ENCODE measurements around the gene CITED4. TPM values are rescaled to one million over a fixed set of nuclear protein-coding genes. Genes with fewer than 3 reads are reported as not detected.

Gene CITED4
- total RNA-seq, 1 donor from 2014 or later: 0.98 TPM

DNA sequence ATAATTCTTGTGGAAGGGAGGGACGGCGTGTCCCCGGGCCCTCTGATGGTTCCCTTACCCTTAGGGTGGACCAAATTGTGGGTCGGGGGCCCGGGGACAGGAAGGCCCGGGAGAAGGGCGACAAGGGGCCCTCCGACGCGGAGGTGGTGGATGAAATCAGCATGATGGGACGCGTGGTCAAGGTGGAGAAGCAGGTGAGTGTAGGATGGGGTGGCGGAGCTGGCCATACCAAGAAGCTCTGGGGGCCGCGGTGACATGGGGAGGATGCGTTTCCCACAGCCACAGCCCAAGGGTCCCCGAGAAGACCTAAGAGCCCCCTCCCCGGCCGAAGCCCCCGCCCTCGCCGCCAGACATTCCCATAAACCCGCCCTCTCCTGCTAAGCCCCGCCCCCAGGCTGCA, 24.6 kb downstream of the CITED4 start:
- DNase-seq: no peak
- intact Hi-C loops (cut with micrococcal nuclease): no loop called here
- no peak for ATAC-seq (ENCODE audit: low read depth)
- peaks cover 11% of the 10 kb centered on the region for H3K27me3 Mint-ChIP-seq
- ChIA-PET POLR2A (no interaction called here), CTCF (no interaction called here)
- H3K36me3 Mint-ChIP-seq (ENCODE audit: low read depth): no peaks in the 10 kb centered on the region
- TF ChIP-seq, protein P1, sequence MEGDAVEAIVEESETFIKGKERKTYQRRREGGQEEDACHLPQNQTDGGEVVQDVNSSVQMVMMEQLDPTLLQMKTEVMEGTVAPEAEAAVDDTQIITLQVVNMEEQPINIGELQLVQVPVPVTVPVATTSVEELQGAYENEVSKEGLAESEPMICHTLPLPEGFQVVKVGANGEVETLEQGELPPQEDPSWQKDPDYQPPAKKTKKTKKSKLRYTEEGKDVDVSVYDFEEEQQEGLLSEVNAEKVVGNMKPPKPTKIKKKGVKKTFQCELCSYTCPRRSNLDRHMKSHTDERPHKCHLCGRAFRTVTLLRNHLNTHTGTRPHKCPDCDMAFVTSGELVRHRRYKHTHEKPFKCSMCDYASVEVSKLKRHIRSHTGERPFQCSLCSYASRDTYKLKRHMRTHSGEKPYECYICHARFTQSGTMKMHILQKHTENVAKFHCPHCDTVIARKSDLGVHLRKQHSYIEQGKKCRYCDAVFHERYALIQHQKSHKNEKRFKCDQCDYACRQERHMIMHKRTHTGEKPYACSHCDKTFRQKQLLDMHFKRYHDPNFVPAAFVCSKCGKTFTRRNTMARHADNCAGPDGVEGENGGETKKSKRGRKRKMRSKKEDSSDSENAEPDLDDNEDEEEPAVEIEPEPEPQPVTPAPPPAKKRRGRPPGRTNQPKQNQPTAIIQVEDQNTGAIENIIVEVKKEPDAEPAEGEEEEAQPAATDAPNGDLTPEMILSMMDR (IDR thresholded peaks at IDR 0.05): no peak
- H3K4me3 Mint-ChIP-seq: no peak overlapping the region
- no peaks in the 10 kb centered on the region for H3K4me1 Mint-ChIP-seq
- H3K9me3 Mint-ChIP-seq: peaks cover 3% of the 10 kb centered on the region
- H3K27ac Mint-ChIP-seq: no peak overlapping the region

DNA sequence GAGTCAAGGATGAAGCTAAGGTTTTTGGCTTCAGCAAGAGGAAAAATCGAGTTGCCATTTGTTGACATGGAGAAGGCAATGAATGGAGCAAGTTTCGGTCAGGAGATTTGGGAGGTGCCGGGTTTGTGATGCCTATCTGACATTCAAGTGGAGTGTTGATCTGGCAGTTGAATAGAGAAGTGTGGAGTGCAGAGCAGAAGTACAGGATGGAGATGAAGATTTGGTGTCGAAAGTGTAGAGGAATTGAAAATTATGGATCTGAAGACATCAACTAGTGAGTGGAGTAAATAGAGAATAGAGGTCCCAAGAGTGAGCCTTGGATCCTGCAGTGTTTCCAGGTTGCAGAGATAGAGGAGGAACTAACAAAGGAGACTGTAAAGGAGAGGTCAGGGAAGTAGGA, 25.9 kb downstream of the CITED4 start:
- H3K4me3 Mint-ChIP-seq: no peak overlapping the region
- no peaks in the 10 kb centered on the region for H3K9me3 Mint-ChIP-seq
- intact Hi-C loops (cut with micrococcal nuclease): no loop called here
- CTCF ChIA-PET: no interaction called here
- H3K4me1 Mint-ChIP-seq: no peaks in the 10 kb centered on the region
- H3K27me3 Mint-ChIP-seq: peaks cover 5% of the 10 kb centered on the region
- DNase-seq (no peak), ATAC-seq (ENCODE audit: low read depth) (no peak)
- no peaks in the 10 kb centered on the region for H3K36me3 Mint-ChIP-seq (ENCODE audit: low read depth)
- POLR2A ChIA-PET: no interaction called here
- TF ChIP-seq, protein P1 (IDR thresholded peaks at IDR 0.05): no peak
- no peak overlapping the region for H3K27ac Mint-ChIP-seq

DNA sequence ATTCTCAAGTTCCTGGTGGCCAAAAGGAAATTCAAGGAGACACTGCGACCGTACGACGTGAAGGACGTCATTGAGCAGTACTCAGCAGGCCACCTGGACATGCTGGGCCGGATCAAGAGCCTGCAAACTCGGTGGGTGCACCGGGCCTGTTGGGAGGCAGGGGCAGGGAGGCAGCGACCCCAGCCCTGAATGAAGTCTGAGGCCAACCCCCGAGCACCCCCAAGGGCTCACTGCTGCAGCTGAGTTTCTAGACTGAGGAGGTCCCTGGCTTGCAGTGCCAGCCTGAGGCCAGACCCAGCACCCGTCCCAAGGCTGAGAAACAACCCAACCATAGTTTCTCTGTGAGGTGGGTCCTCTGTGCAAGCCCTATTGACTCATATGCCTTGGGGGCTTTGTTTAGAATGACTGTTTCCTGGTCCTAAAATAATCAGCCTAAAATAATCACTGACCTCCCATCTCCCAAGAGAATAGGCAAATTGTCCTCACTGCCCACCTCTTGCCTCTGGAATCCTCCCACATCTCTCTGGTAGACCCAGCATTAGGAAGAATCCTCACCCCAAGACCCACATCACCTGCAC, 27.1 kb downstream of the CITED4 start:
- no peak for ATAC-seq (ENCODE audit: low read depth)
- ChIA-PET POLR2A (no interaction called here), CTCF (no interaction called here)
- no peak for DNase-seq
- Mint-ChIP-seq H3K4me1 (no peaks in the 10 kb centered on the region), H3K27me3 (no peaks in the 10 kb centered on the region), H3K27ac (no peak overlapping the region), H3K4me3 (no peak overlapping the region), H3K9me3 (no peaks in the 10 kb centered on the region), H3K36me3 (ENCODE audit: low read depth) (no peaks in the 10 kb centered on the region)
- TF ChIP-seq, protein P1 (IDR thresholded peaks at IDR 0.05): no peak
- intact Hi-C loops (cut with micrococcal nuclease): no loop called here

DNA sequence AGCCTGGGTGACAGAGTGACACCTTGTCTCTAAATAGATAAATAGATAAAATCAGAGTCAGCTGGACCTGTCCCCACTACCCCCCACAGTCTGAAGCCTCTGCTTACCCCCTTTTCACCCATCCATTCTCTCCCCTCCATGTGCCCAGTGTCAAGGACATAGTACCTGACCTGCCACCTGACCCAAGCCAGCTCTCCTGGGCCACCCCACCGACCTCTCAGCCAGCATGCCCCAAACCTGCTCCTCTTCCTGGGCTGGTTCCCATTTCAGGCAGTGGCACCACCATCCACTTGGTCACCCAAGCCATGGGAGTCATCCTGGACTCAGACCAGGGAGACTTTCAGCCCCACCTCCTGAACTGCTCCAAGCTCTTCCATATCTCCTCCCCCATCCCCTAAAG, 28.2 kb downstream of the CITED4 start:
- DNase-seq: no peak
- Mint-ChIP-seq H3K27ac (no peak overlapping the region), H3K27me3 (no peaks in the 10 kb centered on the region), H3K4me1 (no peaks in the 10 kb centered on the region), H3K9me3 (no peaks in the 10 kb centered on the region), H3K4me3 (no peak overlapping the region), H3K36me3 (ENCODE audit: low read depth) (no peaks in the 10 kb centered on the region)
- intact Hi-C loops (cut with micrococcal nuclease): no loop called here
- ChIA-PET POLR2A (interaction anchor here (0.7 kb wide), 1 partner anchor 827 kb away, joined by 4 read pairs; no protein-coding TSS in a partner anchor), CTCF (no interaction called here)
- TF ChIP-seq, protein P1 (IDR thresholded peaks at IDR 0.05): no peak
- no peak for ATAC-seq (ENCODE audit: low read depth)

DNA sequence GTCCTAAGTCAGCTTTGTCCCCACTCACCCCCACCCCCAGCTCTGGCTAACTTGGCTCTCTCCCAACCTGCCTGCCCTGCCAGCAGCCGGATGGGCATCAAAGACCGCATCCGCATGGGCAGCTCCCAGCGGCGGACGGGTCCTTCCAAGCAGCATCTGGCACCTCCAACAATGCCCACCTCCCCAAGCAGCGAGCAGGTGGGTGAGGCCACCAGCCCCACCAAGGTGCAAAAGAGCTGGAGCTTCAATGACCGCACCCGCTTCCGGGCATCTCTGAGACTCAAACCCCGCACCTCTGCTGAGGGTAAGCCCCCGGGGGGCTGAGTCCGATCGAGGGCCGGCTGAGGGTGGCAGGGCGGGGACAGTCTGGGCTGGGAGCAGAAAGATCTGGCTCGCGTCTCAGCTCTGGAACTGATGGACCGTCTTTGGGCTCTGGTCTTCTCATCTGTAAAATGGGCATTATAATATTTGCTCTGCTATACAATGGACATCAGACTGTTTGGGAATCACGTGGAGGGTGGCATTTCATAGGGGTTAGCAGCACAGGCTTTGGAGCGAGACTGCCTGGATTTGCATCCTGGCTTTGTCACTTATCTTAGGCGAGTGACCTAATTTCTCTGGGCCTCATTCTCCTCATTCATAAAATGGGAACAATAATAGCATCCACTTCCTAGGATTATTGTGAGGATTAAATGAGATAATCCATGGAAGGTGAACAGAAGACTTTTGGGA, 31.0 kb downstream of the CITED4 start:
- ATAC-seq (ENCODE audit: low read depth) (no peak), DNase-seq (no peak)
- Mint-ChIP-seq H3K4me3 (no peak overlapping the region), H3K36me3 (ENCODE audit: low read depth) (no peaks in the 10 kb centered on the region), H3K4me1 (peaks cover 4% of the 10 kb centered on the region), H3K9me3 (no peaks in the 10 kb centered on the region), H3K27me3 (no peaks in the 10 kb centered on the region), H3K27ac (no peak overlapping the region)
- POLR2A ChIA-PET: interaction anchor here (0.7 kb wide), 1 partner anchor 54 kb away, joined by 4 read pairs; no protein-coding TSS in a partner anchor
- CTCF ChIA-PET: no interaction called here
- intact Hi-C loops (cut with micrococcal nuclease): no loop called here
- TF ChIP-seq, protein P1 (IDR thresholded peaks at IDR 0.05): no peak

Data from activated B cell treated with CpG ODN at 0.5 μM for 24 hours (primary cell).